ENCODE data around the gene PRKCQ. TPM values are rescaled to one million over a fixed set of nuclear protein-coding genes. Genes with fewer than 3 reads are reported as not detected.

The PRKCQ gene
- total and polyA plus RNA-seq, 3 donors from 2014 or later = 2.5 to 3.0 (median 2.9) TPM

- DNase-seq = no peak
- Histone ChIP-seq H3K27ac (no peak overlapping the region), H3K4me1 (no peaks in the 10 kb centered on the region), H3K36me3 (ENCODE audit: low read depth, missing control alignments) (no peaks in the 10 kb centered on the region), H3K27me3 (no peaks in the 10 kb centered on the region), H3K4me3 (no peak overlapping the region), H3K9me3 (no peaks in the 10 kb centered on the region)
- TF ChIP-seq POLR2A (IDR thresholded peaks at IDR 0.05) = no peak
- TF ChIP-seq CTCF (IDR thresholded peaks at IDR 0.05) = no peak
- intact Hi-C loops (cut with DNase I; ENCODE audit: low total_unique reads) = no loop called here
Measured at GRCh38 chr10:6505300-6505699, 74.8 kb downstream of the PRKCQ start.

- 67 to 74% methylated on average over 1 of the region's 1 CpG for WGBS, 2 donors
- intact Hi-C loops (cut with DNase I; ENCODE audit: low total_unique reads) = no loop called here
- Histone ChIP-seq H3K36me3 (ENCODE audit: low read depth, missing control alignments) (no peaks in the 10 kb centered on the region), H3K9me3 (no peaks in the 10 kb centered on the region), H3K27ac (no peak overlapping the region), H3K4me3 (no peak overlapping the region), H3K4me1 (no peaks in the 10 kb centered on the region), H3K27me3 (no peaks in the 10 kb centered on the region)
- DNase-seq = no peak
- TF ChIP-seq POLR2A (IDR thresholded peaks at IDR 0.05) = no peak
- TF ChIP-seq CTCF (IDR thresholded peaks at IDR 0.05) = no peak
Measured at GRCh38 chr10:6504296-6504695, 75.8 kb downstream of the PRKCQ start.

DNA sequence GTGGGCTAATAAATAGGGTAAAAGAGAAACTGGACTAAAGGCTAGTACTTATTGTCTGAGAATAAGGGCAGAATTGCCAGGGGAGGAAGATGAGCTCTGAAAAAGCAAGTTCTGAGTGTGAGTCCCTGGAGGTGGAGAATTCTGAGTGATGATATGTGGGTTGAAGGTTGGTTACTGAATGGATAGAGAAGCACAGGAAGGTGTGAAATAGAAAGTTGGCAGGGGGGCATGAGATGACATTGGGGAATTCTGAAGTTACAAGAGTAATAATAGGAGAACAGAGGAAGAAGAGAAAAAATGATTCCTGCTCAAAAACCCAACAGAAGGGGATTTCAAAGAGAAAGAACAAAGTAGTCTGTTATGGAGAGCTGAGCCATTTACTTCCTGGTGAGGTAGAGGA is 76.9 kb downstream of the PRKCQ start:
- no peak for DNase-seq
- H3K27me3 ChIP-seq = no peaks in the 10 kb centered on the region
- intact Hi-C loops (cut with DNase I; ENCODE audit: low total_unique reads) = no loop called here
- no peaks in the 10 kb centered on the region for H3K36me3 ChIP-seq (ENCODE audit: low read depth, missing control alignments)
- no peaks in the 10 kb centered on the region for H3K4me1 ChIP-seq
- no peaks in the 10 kb centered on the region for H3K9me3 ChIP-seq
- no peak for TF ChIP-seq POLR2A (IDR thresholded peaks at IDR 0.05)
- TF ChIP-seq CTCF (IDR thresholded peaks at IDR 0.05) = no peak
- no peak overlapping the region for H3K4me3 ChIP-seq
- no peak overlapping the region for H3K27ac ChIP-seq

DNA sequence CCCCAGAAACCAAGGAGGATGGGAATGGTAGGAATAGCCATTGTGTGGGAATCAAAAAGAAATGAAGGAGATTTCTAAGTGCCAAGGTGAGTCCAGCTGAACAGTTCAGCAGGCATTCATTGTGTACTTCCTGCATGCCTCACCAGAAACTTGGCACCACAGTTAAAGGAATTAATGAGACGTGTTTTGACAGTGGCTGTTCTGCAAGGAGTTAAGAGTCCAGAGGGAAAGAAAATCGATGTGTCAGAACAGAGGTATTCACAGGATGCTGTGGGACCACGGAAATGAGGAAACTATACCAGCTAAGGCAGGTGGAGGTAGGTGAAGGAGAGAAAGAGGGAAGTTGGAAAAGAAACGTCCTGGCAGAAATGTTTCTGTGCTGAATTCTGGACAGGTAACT is 78.1 kb downstream of the PRKCQ start:
- 75 to 78% methylated on average over 4 of the region's 4 CpGs for WGBS, 2 donors
- H3K27ac ChIP-seq = no peak overlapping the region
- H3K27me3 ChIP-seq = no peaks in the 10 kb centered on the region
- H3K9me3 ChIP-seq = no peaks in the 10 kb centered on the region
- intact Hi-C loops (cut with DNase I; ENCODE audit: low total_unique reads) = no loop called here
- H3K4me3 ChIP-seq = no peak overlapping the region
- no peak for DNase-seq
- H3K36me3 ChIP-seq (ENCODE audit: low read depth, missing control alignments) = no peaks in the 10 kb centered on the region
- no peak for TF ChIP-seq CTCF (IDR thresholded peaks at IDR 0.05)
- no peak for TF ChIP-seq POLR2A (IDR thresholded peaks at IDR 0.05)
- H3K4me1 ChIP-seq = no peaks in the 10 kb centered on the region

DNA sequence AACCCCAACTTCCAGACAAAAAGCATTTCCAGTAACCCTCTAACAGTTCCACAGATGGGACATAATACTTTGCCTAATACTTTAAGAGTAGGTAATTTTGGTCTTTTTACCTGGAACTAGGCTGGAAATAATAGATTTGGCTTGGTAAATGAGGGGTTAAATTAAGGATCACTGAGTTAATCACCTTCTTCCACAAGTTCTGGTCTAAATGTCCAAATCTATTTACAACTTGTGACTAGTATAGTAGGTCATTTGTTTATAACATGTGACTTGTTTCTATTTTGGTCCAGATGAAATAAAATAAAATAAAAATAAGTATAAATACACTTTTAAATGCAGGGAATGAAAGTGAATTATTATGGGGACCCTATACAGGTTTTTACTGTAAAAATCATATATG is 80.1 kb downstream of the PRKCQ start:
- Histone ChIP-seq H3K4me1 (no peaks in the 10 kb centered on the region), H3K36me3 (ENCODE audit: low read depth, missing control alignments) (no peaks in the 10 kb centered on the region), H3K9me3 (no peaks in the 10 kb centered on the region), H3K4me3 (no peak overlapping the region), H3K27ac (no peak overlapping the region), H3K27me3 (no peaks in the 10 kb centered on the region)
- no peak for DNase-seq
- intact Hi-C loops (cut with DNase I; ENCODE audit: low total_unique reads) = no loop called here
- TF ChIP-seq CTCF (IDR thresholded peaks at IDR 0.05) (no peak), POLR2A (IDR thresholded peaks at IDR 0.05) (no peak)

All from testis (tissue), 3 donors.